ENCODE data around the gene ADAMTS2.

Gene ADAMTS2

DNA sequence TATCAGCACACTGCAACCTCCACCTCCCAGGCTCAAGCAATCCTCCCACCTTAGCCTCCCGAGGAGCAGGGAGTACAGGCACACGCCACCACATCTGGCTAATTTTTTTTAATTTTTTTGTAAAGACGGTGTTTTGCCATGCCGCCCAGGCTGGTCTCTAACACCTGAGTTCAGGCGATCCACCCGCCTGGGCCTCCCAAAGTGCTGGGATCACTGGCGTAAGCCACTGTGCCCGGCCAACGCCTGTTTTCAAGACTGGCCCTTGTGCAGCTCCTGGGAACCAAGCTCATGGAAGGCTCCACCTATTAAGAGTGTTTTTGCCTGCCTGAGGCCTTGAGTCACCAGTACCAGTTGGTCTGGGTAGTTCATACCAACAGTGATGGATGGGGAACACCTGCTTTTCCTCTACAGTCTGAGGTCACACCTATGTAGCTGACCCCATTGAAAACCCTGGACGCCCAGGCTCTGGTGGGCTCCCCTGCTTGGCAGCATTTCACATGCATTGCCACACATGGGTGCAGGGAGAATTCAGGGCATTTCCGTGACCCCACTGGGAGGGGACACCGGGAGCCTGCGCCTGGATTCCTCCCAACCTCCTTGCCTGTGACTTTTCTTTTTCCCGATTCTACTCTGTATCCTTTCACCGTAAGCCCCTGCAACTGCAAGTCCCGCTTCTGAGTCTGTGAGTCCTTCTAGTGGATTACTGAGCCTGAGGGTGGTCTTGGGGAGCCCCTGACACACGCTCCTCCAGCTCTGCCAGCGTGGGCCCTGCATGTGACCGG lies 221.6 kb downstream of the ADAMTS2 start:
- ChIA-PET POLR2A (no interaction called here), CTCF (no interaction called here)
- no peak for DNase-seq (ENCODE audit: extremely low spot score)
- TF ChIP-seq, protein P1, sequence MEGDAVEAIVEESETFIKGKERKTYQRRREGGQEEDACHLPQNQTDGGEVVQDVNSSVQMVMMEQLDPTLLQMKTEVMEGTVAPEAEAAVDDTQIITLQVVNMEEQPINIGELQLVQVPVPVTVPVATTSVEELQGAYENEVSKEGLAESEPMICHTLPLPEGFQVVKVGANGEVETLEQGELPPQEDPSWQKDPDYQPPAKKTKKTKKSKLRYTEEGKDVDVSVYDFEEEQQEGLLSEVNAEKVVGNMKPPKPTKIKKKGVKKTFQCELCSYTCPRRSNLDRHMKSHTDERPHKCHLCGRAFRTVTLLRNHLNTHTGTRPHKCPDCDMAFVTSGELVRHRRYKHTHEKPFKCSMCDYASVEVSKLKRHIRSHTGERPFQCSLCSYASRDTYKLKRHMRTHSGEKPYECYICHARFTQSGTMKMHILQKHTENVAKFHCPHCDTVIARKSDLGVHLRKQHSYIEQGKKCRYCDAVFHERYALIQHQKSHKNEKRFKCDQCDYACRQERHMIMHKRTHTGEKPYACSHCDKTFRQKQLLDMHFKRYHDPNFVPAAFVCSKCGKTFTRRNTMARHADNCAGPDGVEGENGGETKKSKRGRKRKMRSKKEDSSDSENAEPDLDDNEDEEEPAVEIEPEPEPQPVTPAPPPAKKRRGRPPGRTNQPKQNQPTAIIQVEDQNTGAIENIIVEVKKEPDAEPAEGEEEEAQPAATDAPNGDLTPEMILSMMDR (IDR thresholded peaks at IDR 0.05; ENCODE audit: control extremely low read depth, extremely low read depth, low read depth, missing control alignments), result no peak

DNA sequence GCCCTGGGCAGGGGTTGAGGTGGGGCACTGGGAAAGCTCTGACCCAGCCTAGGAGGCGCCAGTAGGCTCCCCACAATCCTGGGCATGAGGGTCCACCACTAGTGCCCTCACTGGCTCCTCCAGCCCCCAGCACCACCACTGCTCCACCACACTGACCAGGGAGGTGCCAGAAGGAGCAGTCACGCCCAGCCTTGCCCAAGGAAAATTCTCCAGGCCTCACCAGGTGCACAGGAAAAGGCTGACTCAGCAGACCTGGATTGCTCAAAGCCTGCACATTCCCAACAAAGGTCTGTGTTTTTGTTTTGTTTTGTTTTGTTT lies 222.2 kb downstream of the ADAMTS2 start:
- ChIA-PET POLR2A (no interaction called here), CTCF (no interaction called here)
- no peak for DNase-seq (ENCODE audit: extremely low spot score)
- TF ChIP-seq, protein P1 (IDR thresholded peaks at IDR 0.05; ENCODE audit: control extremely low read depth, extremely low read depth, low read depth, missing control alignments), result no peak

DNA sequence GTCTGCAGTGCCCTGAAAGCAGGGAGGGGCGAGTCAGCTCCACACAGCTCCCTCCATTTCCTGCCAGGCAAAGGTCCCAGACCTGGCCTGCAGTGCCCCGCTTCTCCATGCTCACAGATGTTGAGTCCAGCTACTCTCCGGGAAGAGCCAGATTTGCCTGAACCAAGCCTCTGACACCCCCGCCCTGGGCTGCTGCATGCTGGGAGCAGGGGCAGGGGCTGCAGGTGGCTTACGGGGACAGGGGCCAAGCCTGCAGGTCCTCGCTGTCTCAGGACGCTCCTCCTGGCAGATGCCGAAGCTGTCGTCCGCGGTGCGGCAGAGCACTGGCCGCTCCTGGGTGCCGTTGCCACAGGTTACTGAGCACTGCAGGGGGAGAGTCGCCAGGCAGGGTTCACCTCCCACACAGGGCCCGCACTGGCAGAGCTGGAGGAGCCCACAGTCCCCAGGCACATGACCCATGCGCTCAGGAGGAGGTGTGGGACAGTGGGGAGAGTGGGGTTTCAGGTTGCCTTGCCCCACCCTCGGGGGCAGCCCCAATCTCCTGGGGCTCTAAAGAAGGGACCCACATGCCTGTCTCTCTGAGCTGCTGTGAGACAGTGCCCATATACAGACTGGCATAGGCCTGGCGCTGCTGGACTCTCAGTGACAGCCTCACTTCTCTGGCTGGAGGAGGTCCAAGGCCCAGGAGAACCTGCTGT lies 222.7 kb downstream of the ADAMTS2 start:
- ChIA-PET POLR2A (no interaction called here), CTCF (no interaction called here)
- DNase-seq (ENCODE audit: extremely low spot score), result no peak
- TF ChIP-seq, protein P1 (IDR thresholded peaks at IDR 0.05; ENCODE audit: control extremely low read depth, extremely low read depth, low read depth, missing control alignments), result no peak

DNA sequence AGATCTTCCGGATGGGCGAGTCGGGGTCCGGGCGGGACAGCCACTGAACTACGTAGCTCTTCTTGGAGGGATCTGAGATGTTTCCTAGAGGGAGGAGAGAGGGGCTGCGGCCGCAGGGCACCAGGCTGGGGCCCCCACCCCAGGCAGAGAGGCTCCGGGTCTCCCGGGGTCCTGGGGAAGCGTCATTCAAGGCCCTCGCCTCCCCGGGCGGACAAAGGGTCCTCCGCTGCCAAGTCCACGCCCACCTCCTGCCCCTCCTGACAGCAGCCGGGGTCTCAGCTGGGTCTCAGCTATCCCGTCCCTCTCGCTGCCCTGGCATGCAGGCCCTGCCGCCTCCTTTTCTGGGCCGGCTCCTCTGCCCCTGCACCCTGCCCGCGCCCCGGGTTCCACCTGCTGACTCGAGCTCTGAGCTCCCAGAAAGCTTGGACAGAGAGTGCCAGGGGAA lies 223.6 kb downstream of the ADAMTS2 start:
- ChIA-PET CTCF (no interaction called here), POLR2A (no interaction called here)
- TF ChIP-seq, protein P1 (IDR thresholded peaks at IDR 0.05; ENCODE audit: control extremely low read depth, extremely low read depth, low read depth, missing control alignments), result no peak
- DNase-seq (ENCODE audit: extremely low spot score), result no peak

DNA sequence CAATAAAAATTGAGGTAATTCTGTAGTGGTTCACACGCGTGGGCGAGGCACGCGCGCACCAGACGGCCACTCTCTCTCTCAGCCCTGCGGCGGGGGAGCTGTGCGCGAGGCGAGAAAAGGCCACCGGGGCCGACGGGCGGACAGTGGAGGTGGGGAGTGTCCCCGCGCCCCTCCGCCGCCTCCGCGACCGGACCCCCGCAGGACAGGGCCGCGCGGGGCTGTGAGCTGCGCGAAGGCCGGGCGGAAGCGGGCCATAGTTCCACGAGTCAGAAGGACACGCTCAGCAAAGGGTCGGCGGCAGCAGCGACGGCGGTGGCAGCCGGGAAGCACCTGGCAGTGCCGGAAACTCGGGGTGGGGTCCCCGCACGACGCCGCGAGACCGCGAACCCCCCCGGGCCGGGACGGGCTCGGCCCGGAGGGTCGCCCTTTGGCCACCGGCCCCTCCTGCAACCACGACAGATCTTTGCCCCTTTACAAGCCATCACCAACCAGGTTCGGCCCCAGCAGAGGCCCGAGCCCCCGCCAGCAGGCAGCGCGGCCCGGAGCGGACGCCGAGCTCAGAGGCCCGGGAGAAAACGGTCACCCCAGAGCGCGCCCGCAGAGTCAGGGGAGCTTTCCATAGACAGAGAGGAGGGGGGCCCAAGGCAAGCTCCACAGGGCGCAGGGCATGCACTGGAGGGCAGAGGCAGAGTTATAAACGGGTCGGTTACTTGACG lies 224.2 kb downstream of the ADAMTS2 start:
- TF ChIP-seq, protein P1 (IDR thresholded peaks at IDR 0.05; ENCODE audit: control extremely low read depth, extremely low read depth, low read depth, missing control alignments), result no peak
- ChIA-PET POLR2A (no interaction called here), CTCF (no interaction called here)
- DNase-seq (ENCODE audit: extremely low spot score), result no peak

DNA sequence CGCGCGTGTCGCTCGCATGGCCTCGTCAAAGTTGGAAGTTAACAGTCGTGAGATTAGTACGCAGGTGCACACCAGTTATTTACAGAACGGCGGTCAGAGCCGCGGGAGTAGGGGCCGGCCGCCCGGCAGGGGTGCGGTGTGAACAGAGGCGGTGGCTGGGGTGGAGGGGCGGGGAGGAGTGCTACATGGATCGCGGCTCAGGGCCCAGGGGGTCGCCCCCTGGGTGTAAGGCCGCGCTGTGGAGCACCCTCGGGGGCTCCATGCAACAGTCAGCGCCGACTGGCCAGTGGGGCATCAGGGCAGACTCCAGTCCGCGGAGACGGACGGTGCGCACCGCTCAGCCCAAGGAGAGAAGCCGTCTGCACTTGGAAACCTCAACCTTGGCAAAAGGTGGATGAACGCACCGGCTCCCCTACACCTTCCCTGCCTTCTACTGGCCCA lies 224.8 kb downstream of the ADAMTS2 start:
- DNase-seq (ENCODE audit: extremely low spot score), result no peak
- TF ChIP-seq, protein P1 (IDR thresholded peaks at IDR 0.05; ENCODE audit: control extremely low read depth, extremely low read depth, low read depth, missing control alignments), result no peak
- CTCF ChIA-PET, result no interaction called here
- POLR2A ChIA-PET, result no interaction called here
